Activated CD4-positive, alpha-beta memory T cell treated with anti-CD3 and anti-CD28 coated beads for 36 hours (primary cell): Measurements from ENCODE around the gene P2RX4. TPM values are rescaled to one million over a fixed set of nuclear protein-coding genes. Genes with fewer than 3 reads are reported as not detected.

Experiments used
- CTCF ChIA-PET: fragments of 350-600 bp; sonication (Branson Sonifier 250); formaldehyde crosslinking; loops from one replicate; lab custom pipeline; 2021; ENCODE audit warnings: antibody characterized with exemption, inconsistent platforms; lab: Charles Lee
- POLR2A ChIA-PET: fragments of 350-600 bp; sonication (Branson Sonifier 250); formaldehyde crosslinking; loops from one replicate; lab custom pipeline; 2021; ENCODE audit warnings: antibody characterized with exemption; lab: Charles Lee
- DNase-seq: peaks from one replicate; pipeline ENCODE4 v3.0.0-alpha.2; 2020
- H3K27ac Mint-ChIP-seq: one replicate; pipeline ENCODE4 v1.8.0; 2021; ENCODE audit warnings: mixed read lengths
- H3K27me3 Mint-ChIP-seq: one replicate; pipeline ENCODE4 v1.8.0; 2021; ENCODE audit warnings: mixed read lengths
- H3K36me3 Mint-ChIP-seq: one replicate; pipeline ENCODE4 v1.8.0; 2021; ENCODE audit warnings: mixed read lengths
- H3K4me1 Mint-ChIP-seq: one replicate; pipeline ENCODE4 v1.8.0; 2021; ENCODE audit warnings: low read depth, mixed read lengths
- H3K4me3 Mint-ChIP-seq: one replicate; pipeline ENCODE4 v1.8.0; 2021; ENCODE audit warnings: mild to moderate bottlenecking, mixed read lengths
- H3K9me3 Mint-ChIP-seq: one replicate; pipeline ENCODE4 v1.8.0; 2021; ENCODE audit warnings: mixed read lengths
- intact Hi-C: fragments of 100-400 bp; cut with micrococcal nuclease; formaldehyde crosslinking; loops from one replicate; pipeline ENCODE4 v1.15.1; 2023
- total RNA-seq, 2 experiments: library from RNA; stranded (reverse); gene quantifications; one replicate each; pipeline ENCODE4 v1.2.3, GENCODE V29; 2021

P2RX4 gene
- total RNA-seq, 2 experiments from 2014 or later: 53.4 to 57.5 TPM

DNA sequence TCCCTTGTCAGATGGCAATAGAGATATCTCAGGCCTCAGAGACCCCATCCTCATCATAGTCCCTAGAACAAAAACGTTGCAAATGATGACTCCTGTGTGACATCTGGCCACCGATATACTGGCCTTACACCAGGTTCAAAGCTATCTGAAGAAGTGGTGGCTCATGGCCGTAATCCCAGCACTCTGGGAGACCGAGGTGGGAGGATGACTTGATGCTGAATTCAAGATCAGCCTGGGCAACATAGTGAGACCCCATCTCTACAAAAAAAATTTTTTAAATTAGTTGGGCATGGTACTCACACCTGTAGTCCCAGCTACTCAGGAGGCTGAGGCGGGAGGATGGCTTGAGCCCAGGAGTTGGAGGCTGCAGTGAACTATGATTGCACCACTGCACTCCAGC is 73.5 kb downstream of the P2RX4 start:
- H3K4me3 Mint-ChIP-seq: no peak overlapping the region
- no peak for DNase-seq
- intact Hi-C loops: no loop called here
- POLR2A ChIA-PET: no interaction called here
- peaks cover 1% of the 10 kb centered on the region for H3K36me3 Mint-ChIP-seq
- no peak overlapping the region for H3K27ac Mint-ChIP-seq
- no peaks in the 10 kb centered on the region for H3K27me3 Mint-ChIP-seq
- no peaks in the 10 kb centered on the region for H3K9me3 Mint-ChIP-seq
- H3K4me1 Mint-ChIP-seq: peaks cover 1% of the 10 kb centered on the region
- CTCF ChIA-PET: no interaction called here

Other genes with a start within 250 kb of the P2RX4 start
- gene HNF1A, start 231.6 kb upstream of the P2RX4 start, total RNA-seq: not detected
- gene C12orf43, start 193.6 kb upstream of the P2RX4 start, total RNA-seq: 10 to 100 TPM; 19.4 to 19.6 TPM
- gene OASL, start 170.9 kb upstream of the P2RX4 start, total RNA-seq: 10 to 100 TPM; 21.9 to 26.5 TPM
- 10 to 100 TPM; 11.3 to 12.2 TPM for gene P2RX7, start 77.3 kb upstream of the P2RX4 start, total RNA-seq
- 10 to 100 TPM; 22.0 to 22.4 TPM for gene CAMKK2, start 86.6 kb downstream of the P2RX4 start, total RNA-seq
- gene ANAPC5, start 142.3 kb downstream of the P2RX4 start, total RNA-seq: 100 to 1,000 TPM; 112 to 120 TPM
- 10 to 100 TPM; 70.4 to 72.5 TPM for gene RNF34, start 190.0 kb downstream of the P2RX4 start, total RNA-seq